ENCODE measurements around the gene RDH16.

GRCh38 chr12:56987011-56987410 lies 29.6 kb upstream of the RDH16 start:
- TF ChIP-seq HDAC2 (IDR thresholded peaks at IDR 0.05), result no peak
- no peak for TF ChIP-seq RFX5 (IDR thresholded peaks at IDR 0.05)
- no peak for TF ChIP-seq CTCF (IDR thresholded peaks at IDR 0.05)
- no peak for TF ChIP-seq PBX3 (IDR thresholded peaks at IDR 0.05)
- no peak for TF ChIP-seq POLR2A (IDR thresholded peaks at IDR 0.05; ENCODE audit: low read length)
- no peak for TF ChIP-seq JUNB (IDR thresholded peaks at IDR 0.05)
- no peak for TF ChIP-seq NFE2L2 (conservative IDR thresholded peaks at IDR 0.05; ENCODE audit: low read length)
- TF ChIP-seq ESRRA (IDR thresholded peaks at IDR 0.05; ENCODE audit: borderline replicate concordance, low read length), result no peak
- TF ChIP-seq USF2 (IDR thresholded peaks at IDR 0.05), result no peak
- no peak for TF ChIP-seq BCL3 (IDR thresholded peaks at IDR 0.05)
- no peak for TF ChIP-seq SREBF2 (IDR thresholded peaks at IDR 0.05)
- TF ChIP-seq SMC3 (IDR thresholded peaks at IDR 0.05), result no peak

All from A549 (cell line).